ENCODE measurements around the gene SGK1.

- no peak for TF ChIP-seq POLR2A (IDR thresholded peaks at IDR 0.05)
- TF ChIP-seq, protein P1, sequence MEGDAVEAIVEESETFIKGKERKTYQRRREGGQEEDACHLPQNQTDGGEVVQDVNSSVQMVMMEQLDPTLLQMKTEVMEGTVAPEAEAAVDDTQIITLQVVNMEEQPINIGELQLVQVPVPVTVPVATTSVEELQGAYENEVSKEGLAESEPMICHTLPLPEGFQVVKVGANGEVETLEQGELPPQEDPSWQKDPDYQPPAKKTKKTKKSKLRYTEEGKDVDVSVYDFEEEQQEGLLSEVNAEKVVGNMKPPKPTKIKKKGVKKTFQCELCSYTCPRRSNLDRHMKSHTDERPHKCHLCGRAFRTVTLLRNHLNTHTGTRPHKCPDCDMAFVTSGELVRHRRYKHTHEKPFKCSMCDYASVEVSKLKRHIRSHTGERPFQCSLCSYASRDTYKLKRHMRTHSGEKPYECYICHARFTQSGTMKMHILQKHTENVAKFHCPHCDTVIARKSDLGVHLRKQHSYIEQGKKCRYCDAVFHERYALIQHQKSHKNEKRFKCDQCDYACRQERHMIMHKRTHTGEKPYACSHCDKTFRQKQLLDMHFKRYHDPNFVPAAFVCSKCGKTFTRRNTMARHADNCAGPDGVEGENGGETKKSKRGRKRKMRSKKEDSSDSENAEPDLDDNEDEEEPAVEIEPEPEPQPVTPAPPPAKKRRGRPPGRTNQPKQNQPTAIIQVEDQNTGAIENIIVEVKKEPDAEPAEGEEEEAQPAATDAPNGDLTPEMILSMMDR (IDR thresholded peaks at IDR 0.05): no peak
These were observed 141.5 kb downstream of the SGK1 start for GRCh38 chr6:134176264-134176975.
